GM11168 (cell line): ENCODE results near the gene GSC2.

ENCODE experiments used
- in situ Hi-C: fragments of 300-500 bp; cut with MboI; formaldehyde crosslinking; loops from one replicate; pipeline ENCODE4 v1.12.0; 2022; ENCODE audit warnings: low sequenced_read_pairs; ENCODE audit not compliant: unreplicated experiment

GSC2 gene

DNA sequence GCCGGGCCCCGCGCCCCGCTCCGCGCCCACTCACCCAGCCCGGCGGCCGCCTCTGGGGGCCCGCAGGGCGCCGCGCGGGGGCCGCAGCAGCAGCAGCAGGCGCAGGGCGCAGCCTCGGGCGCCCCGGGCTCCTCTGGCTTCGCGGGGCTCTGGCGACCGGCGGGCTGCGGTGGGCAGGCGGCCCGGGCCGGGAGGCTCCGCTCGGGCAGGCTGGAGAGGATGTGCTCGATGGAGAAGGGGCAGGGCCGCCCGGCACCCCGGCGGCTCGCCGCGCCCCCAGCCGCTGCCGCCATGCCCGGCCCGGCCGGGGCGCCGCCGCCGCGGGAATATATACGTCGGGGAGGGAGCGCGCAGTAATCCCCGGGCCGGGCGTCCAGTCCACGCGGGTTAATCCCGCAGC lies at the start of gene GSC2:
GSC2 (minus strand) TSS at position 302 of the 400 bp plus-strand sequence; CDS start at position 293, 9 bp downstream.
- in situ Hi-C loops = no loop called here

- in situ Hi-C loops = no loop called here
Observed at GRCh38 chr22:19199479-19199878, 49.4 kb upstream of the GSC2 start.

- in situ Hi-C loops = no loop called here
Observed at GRCh38 chr22:19197997-19198865, 48.1 kb upstream of the GSC2 start.

GRCh38 chr22:19196841-19197612 lies 46.9 kb upstream of the GSC2 start:
- in situ Hi-C loops = no loop called here

- in situ Hi-C loops = no loop called here
Observed at GRCh38 chr22:19195796-19196731, 46.0 kb upstream of the GSC2 start.

DNA sequence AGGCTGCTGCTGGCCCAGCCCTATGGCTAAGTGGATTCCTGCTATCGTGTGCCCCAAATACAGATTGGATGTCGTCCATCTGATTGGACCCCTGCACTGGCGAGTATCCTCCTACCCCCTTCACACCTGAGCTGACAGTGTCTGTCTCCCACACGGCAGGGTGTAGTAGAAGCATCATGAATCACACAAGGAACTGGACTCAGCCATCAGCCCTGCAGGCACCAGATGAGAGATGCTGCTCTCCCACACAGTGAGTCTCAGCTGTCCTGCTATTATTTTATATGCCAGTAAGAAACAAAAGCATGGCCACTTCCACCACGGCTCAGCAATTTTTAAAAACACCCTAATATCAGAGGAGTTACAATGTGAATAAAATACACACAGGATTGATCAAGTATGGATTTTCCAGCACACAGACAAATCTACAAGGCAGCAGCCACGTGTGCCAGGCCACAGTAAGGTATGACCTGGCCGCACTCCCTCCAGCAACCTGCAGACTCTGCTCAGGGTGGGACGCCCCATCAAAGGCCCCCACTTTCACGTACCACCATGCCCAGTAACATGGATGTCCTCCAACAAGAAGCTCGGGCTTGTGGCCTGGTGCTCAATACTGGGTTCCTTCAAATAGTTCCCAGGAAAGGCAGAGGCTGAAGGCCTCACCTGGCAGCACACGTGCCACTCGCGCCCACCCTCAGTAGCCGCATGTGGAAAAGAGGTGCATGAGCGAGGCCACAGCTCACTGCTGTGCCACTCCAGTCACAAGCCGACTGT lies 44.9 kb upstream of the GSC2 start:
- in situ Hi-C loops = no loop called here

DNA sequence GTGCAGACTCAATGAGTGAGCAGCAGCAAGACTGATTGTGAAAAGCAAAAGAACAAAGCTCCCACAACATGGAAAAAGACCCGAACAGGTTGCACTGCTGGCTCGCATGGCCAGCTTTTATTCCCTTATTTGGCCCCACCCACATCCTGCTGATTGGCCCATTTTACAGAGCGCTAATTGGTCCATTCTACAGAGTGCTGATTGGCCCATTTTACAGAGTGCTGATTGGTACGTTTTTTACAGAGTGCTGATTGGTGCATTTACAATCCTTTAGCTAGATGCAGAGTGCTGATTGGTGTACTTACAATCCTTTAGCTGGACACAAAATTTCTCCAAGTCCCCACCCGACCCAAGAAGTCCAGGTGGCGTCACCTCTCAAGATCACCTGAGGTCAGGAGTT lies 43.8 kb upstream of the GSC2 start:
- in situ Hi-C loops = no loop called here

DNA sequence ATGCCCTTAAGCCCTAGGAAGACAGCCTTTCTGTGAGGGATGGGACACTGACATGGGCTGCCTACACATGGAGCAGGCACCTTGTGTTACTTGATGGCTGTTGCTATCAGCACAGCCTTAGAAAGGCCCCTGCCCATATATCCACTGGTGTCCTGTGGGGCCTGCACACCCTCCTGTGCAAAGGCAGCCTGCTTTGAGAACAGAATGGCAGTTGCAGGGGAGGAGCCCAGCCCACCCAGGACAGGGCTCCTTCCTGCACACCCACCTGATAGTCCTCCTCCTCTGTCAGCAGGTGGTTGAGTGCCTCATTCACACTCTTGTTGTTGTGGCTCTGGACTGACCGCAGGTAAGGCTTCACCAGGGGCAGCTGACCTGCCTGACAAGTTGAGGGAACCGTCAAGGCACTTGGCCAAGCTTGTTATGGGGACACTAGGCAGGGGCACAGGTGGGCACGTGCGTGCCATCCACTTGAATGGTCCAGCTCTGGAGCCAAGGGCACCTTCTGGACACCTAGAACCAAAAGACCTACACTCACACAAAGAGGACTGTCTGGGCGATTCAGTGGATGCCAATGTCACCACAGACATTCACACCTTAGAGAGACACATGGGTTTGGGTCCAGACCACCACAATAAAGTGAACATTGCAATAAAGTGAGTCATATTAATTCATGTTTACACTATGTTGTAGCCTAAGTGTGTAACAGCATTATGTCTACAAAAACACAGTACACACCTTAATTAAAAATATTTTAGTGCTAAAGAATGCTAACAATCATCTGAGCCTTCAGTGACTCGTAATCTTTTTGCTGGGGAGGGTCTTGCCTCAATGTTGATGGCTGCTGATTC lies 37.8 kb upstream of the GSC2 start:
- in situ Hi-C loops = no loop called here

DNA sequence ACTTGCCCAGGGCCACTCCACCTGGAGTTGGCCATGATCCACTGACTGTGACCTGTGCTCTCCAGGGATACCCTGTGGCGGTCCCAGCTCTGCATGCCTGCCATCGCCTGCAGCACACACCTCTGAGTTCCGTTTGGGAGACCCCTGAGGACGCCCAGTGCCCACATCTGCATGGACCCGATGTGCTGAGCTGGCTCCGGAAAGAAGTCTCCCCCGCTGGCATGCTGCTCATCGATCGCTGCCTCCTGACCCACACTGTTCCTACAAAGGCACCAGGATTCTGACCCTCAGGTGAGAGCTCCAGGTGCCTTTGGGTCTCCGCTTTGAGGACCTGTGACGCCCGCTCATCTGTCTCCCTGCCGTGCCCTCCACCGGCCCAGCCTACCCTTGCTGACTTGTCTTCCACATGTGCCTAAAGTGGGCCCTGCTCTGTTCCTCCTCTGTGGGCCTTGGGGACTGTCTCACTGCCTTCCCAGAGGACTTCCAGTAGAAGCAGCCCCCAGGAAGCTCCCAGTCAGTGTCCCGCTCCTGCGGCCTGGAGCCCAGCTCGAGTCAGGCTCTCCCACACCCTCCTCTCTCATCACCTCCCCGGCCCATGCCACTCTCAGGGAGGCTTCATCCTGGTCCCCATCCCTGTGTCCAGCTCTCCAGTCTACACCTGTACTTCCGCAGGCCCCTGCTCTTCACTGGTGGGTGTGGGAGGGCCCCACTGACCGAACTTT lies 34.3 kb upstream of the GSC2 start:
- in situ Hi-C loops = no loop called here

DNA sequence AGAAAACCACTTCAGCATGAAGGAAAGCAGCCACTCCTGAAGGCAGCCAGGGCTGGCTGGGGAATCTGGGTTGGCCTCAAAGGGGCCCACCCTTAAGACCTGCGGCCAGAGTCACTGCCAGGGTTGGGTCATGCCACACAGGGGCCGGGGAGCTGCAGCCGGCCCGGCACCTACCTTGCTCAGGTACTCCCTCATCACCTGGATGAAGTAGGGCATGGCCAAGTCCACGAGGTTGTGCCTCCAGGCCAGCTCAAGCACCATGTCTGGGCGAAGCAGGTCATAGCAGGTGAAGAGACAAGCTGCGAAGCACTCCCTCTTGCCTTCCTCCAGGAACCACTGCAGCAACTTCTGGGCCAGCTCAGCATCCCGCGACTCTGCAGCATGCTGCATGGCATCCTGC lies 33.1 kb upstream of the GSC2 start:
- in situ Hi-C loops = no loop called here

- in situ Hi-C loops = no loop called here
Observed at GRCh38 chr22:19182472-19183157, 32.5 kb upstream of the GSC2 start.

DNA sequence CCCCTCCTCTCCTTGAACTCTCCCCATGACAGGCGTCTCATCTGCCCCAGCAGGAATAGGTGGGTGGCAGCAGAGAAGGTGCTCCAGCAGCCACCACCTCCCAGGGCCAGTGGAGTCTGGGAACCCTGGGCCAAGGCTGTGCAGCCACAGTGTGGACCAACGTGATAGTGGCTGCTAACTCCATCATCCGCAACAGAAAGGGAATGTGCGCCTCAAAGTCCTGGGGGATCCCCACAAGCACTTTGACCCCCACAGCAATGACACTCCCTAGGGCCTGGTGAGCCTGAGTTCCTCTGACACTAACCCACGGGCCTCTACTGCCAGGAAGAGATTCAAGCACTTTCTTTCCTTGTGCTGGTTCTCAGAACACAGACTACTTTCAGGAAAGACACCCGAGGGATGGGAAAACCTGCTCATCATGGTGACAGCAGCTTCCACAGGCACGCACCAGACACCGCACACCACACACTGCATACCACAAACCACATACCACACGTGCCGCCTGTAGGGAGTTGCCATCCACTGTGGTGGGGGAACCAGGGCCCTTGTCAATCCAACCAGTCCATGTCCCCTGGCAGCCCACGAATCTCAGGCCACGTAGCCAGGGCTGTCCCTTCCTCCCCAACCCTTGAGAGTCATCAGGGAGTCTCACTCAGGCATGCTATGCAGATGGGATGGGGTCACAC lies 31.8 kb upstream of the GSC2 start:
- in situ Hi-C loops = no loop called here

- in situ Hi-C loops = no loop called here
Observed at GRCh38 chr22:19180740-19181410, 30.8 kb upstream of the GSC2 start.

GRCh38 chr22:19180234-19180633 lies 30.1 kb upstream of the GSC2 start:
- in situ Hi-C loops = no loop called here

GRCh38 chr22:19179497-19180048 lies 29.5 kb upstream of the GSC2 start:
- in situ Hi-C loops = no loop called here
